ENCODE measurements around the gene NBPF3. TPM values are rescaled to one million over a fixed set of nuclear protein-coding genes. Genes with fewer than 3 reads are reported as not detected.
A peak's percentile ranks its signal among the peaks of the same experiment; 100 is the strongest.
"Not testable (repeated sequence)": the region's sequence is repeated elsewhere in the genome, so short reads cannot be mapped to it uniquely, and the experiment has no call there.

The NBPF3 gene
- total RNA-seq, 4 donors from 2014 or later: 3.8 to 23.0 (median 6.7) TPM

- H3K36me3 ChIP-seq; H3K27ac ChIP-seq; H3K9me3 ChIP-seq; H3K4me1 ChIP-seq; intact Hi-C loops (cut with DNase I; ENCODE audit: low total_unique reads); H3K4me3 ChIP-seq; DNase-seq; H3K27me3 ChIP-seq: not testable (repeated sequence)
Observed at GRCh38 chr1:21430875-21431274, 9.1 kb upstream of the NBPF3 start.

DNA sequence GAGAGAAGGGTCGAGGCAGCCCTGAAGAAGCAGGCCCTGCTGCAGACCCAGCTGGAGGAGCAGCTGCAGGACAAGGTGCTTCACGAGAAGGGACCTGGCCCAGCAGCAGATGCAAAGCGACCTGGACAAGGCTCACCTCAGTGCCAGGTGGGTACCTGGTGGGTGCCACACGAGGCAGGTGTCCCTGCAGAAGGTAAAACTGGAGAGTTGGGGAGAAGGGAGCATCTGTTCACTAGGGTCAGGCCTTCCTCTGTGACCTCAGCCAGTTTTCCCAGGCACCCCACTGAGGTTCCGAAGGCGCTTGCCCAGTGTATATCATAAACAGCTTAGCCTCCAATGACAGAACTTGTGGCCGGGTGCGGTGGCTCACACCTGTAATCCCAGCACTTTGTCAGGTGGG is 5.5 kb upstream of the NBPF3 start:
- TF ChIP-seq, protein P1, sequence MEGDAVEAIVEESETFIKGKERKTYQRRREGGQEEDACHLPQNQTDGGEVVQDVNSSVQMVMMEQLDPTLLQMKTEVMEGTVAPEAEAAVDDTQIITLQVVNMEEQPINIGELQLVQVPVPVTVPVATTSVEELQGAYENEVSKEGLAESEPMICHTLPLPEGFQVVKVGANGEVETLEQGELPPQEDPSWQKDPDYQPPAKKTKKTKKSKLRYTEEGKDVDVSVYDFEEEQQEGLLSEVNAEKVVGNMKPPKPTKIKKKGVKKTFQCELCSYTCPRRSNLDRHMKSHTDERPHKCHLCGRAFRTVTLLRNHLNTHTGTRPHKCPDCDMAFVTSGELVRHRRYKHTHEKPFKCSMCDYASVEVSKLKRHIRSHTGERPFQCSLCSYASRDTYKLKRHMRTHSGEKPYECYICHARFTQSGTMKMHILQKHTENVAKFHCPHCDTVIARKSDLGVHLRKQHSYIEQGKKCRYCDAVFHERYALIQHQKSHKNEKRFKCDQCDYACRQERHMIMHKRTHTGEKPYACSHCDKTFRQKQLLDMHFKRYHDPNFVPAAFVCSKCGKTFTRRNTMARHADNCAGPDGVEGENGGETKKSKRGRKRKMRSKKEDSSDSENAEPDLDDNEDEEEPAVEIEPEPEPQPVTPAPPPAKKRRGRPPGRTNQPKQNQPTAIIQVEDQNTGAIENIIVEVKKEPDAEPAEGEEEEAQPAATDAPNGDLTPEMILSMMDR (IDR thresholded peaks at IDR 0.05): no peak
- no peak for TF ChIP-seq POLR2A (IDR thresholded peaks at IDR 0.05)
- no peaks in the 10 kb centered on the region for H3K36me3 ChIP-seq
- intact Hi-C loops (cut with DNase I; ENCODE audit: low total_unique reads): no loop called here
- no peaks in the 10 kb centered on the region for H3K4me1 ChIP-seq
- no peak for DNase-seq
- H3K27me3 ChIP-seq: no peaks in the 10 kb centered on the region
- no peaks in the 10 kb centered on the region for H3K9me3 ChIP-seq
- H3K27ac ChIP-seq: no peak overlapping the region
- H3K4me3 ChIP-seq: no peak overlapping the region

DNA sequence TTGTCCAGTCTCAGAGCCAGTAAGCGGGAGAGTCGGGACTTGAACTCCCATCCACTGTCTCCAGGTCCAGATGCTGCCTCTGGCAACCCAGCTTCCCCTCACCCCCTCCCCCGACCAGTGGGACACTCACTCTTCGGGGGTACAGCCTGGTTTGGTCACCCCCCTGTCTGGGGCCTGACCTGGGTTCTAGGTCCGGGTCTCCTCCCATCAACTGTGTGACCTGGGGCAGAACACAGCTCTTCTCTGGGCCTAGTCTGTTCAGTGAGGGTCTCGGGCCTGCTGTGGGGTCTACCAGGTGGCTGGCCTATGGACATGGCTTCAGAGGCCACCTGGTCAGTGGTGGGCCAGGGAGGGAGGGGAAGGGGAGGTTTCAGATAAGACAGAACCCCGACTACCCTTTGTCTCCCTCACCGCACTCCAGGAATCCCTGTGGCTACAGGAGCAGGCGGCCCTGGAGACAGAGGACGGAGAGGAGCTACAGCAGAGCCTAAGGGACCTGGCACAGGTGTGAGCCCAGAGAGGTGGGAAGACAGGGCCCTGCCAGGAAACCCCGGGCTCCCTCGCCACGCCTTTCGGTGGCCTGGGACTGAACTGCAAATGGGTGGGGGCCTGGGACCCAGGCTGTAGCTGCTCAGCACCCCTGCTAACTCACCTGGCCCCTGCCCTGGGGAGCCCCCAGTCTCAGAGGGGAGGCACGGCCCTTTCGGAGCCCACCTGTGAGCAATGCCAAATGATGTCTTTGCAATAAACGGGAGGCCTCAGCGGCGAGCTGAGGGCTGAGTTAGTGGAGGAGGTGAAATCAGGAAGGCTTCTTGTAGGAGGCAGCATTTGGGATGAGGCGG is 4.1 kb upstream of the NBPF3 start:
- TF ChIP-seq, protein P1 (IDR thresholded peaks at IDR 0.05): no peak
- TF ChIP-seq POLR2A (IDR thresholded peaks at IDR 0.05): no peak
- H3K27me3 ChIP-seq: no peaks in the 10 kb centered on the region
- H3K4me3 ChIP-seq: no peak overlapping the region

GRCh38 chr1:21436488-21437340 is 3.2 kb upstream of the NBPF3 start:
- H3K4me3 ChIP-seq: peak overlapping the region in 1 of 2 donors; percentile 5
- no peak overlapping the region for H3K27ac ChIP-seq
- intact Hi-C loops (cut with DNase I; ENCODE audit: low total_unique reads): no loop called here
- no peaks in the 10 kb centered on the region for H3K27me3 ChIP-seq
- TF ChIP-seq, protein P1 (IDR thresholded peaks at IDR 0.05): no peak
- no peak for TF ChIP-seq POLR2A (IDR thresholded peaks at IDR 0.05)
- no peaks in the 10 kb centered on the region for H3K36me3 ChIP-seq
- H3K4me1 ChIP-seq: no peaks in the 10 kb centered on the region
- H3K9me3 ChIP-seq: no peaks in the 10 kb centered on the region
- no peak for DNase-seq

More for the DNA sequence above, 4.1 kb upstream of the NBPF3 start:
- Histone ChIP-seq H3K4me1 (no peaks in the 10 kb centered on the region), H3K36me3 (no peaks in the 10 kb centered on the region), H3K27ac (no peak overlapping the region), H3K9me3 (no peaks in the 10 kb centered on the region)
- DNase-seq: no peak
- intact Hi-C loops (cut with DNase I; ENCODE audit: low total_unique reads): no loop called here

GRCh38 chr1:21437341-21437640 is 2.6 kb upstream of the NBPF3 start:
- no peaks in the 10 kb centered on the region for H3K36me3 ChIP-seq
- H3K4me3 ChIP-seq: no peak overlapping the region
- H3K27me3 ChIP-seq: no peaks in the 10 kb centered on the region
- H3K4me1 ChIP-seq: no peaks in the 10 kb centered on the region
- intact Hi-C loops (cut with DNase I; ENCODE audit: low total_unique reads): no loop called here
- H3K9me3 ChIP-seq: no peaks in the 10 kb centered on the region
- TF ChIP-seq, protein P1 (IDR thresholded peaks at IDR 0.05): no peak
- DNase-seq: no peak
- no peak overlapping the region for H3K27ac ChIP-seq

- H3K9me3 ChIP-seq; H3K4me3 ChIP-seq; intact Hi-C loops (cut with DNase I; ENCODE audit: low total_unique reads); DNase-seq; H3K27ac ChIP-seq; H3K4me1 ChIP-seq; H3K27me3 ChIP-seq; H3K36me3 ChIP-seq: not testable (repeated sequence)
Observed at GRCh38 chr1:21438646-21439312, 1.2 kb upstream of the NBPF3 start.

All from uterus (tissue), 4 donors.